Measurements from ENCODE around the gene CERT1. TPM values are rescaled to one million over a fixed set of nuclear protein-coding genes. Genes with fewer than 3 reads are reported as not detected.
"Not testable (repeated sequence)": the region's sequence is repeated elsewhere in the genome, so short reads cannot be mapped to it uniquely, and the experiment has no call there.

Gene CERT1
- total RNA-seq, 1 donor from 2014 or later: 53.8 TPM

DNA sequence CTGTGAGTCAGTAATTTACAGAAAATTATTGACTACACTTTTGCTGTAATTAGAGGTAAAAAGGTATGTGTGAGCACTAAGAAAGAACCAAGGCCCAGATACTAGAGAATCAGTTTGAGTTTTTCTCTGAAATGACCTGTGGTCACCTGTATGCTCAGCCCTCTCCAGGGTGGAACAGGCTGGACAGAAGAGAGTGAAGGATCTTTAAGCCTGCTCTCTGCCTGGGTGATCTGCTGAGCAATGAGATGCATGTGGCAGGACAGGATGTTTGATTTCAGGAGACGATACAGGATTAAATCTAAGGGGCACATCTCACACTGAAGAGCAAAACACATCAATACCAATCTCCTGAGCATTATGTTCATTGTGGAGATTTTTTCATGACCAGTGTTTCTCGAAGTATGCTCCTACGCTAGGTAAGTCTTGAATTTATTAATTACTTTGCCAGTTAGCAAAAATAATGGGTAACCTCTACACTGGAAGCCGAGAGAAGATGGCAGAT lies 148.9 kb downstream of the CERT1 start:
- DNase-seq (ENCODE audit: low spot score in 2 of 2) (no peak), FAIRE-seq (no peak)

DNA sequence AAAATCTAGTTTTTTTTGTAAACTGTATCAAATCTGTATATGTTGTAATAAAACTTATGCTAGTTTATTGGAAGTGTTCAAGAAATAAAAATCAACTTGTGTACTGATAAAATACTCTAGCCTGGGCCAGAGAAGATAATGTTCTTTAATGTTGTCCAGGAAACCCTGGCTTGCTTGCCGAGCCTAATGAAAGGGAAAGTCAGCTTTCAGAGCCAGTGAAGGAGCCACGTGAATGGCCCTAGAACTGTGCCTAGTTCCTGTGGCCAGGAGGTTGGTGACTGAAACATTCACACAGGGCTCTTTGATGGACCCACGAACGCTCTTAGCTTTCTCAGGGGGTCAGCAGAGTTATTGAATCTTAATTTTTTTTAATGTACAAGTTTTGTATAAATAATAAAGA lies 150.1 kb downstream of the CERT1 start:
- DNase-seq (ENCODE audit: low spot score in 2 of 2) (no peak), FAIRE-seq (no peak)

DNA sequence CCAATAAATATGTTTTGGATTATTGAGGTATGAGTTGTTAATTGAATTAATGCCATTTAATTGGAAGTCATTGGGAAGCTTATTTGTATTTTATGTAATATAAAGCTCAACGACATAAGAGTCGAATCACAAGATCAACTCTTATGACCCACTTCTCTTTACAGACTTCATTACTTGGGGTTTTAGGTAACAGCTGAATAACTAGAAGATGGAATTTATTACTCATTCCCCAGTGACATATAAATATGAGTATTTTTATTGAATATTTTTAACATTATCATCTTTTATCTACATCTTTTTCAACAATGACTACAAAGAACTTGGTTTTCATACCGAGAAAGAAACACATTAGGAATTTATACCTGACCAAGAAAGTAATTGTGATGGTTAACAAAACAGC lies 153.3 kb downstream of the CERT1 start:
- DNase-seq (ENCODE audit: low spot score in 2 of 2): no peak

DNA sequence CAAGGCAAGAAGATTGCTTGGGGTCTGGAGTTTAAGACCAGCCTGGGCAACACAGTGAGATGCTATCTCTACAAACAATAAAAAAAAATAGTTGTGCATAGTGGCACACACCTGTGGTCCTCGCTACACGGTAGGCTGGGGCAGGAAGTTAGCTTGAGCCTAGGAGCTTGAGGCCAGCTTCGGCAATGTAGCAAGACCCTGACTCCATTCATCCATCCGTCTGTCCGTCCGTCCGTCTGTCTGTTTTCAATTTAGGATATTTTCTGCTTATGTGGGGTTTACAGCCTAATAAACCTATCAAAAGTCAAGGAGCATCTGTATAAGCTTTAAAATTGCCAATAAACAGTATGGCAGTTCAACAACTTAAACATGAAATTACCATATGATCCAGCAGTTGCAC lies 154.7 kb downstream of the CERT1 start:
- no peak for DNase-seq (ENCODE audit: low spot score in 2 of 2)
- FAIRE-seq: no peak

More for the DNA sequence above, 153.3 kb downstream of the CERT1 start:
- no peak for FAIRE-seq

DNA sequence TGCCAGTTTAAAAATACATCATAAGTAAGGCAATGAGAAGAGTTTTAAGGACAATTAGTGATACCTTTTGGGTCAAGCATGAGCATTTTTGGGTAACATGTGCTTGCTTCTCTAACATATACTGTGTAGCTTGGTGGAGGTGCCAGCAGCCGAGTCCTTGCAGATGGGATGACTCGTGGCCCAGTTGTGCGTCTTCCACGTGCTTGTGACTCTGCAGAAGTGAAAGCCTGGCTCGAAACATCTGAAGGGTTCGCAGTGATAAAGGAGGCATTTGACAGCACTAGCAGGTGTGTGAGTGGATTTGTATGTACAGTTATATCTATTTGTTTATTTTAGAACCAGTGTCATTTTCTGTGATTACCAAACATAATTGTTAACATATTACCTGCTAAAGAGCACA lies 156.2 kb downstream of the CERT1 start:
- DNase-seq (ENCODE audit: low spot score in 2 of 2) (no peak), FAIRE-seq (no peak)

DNA sequence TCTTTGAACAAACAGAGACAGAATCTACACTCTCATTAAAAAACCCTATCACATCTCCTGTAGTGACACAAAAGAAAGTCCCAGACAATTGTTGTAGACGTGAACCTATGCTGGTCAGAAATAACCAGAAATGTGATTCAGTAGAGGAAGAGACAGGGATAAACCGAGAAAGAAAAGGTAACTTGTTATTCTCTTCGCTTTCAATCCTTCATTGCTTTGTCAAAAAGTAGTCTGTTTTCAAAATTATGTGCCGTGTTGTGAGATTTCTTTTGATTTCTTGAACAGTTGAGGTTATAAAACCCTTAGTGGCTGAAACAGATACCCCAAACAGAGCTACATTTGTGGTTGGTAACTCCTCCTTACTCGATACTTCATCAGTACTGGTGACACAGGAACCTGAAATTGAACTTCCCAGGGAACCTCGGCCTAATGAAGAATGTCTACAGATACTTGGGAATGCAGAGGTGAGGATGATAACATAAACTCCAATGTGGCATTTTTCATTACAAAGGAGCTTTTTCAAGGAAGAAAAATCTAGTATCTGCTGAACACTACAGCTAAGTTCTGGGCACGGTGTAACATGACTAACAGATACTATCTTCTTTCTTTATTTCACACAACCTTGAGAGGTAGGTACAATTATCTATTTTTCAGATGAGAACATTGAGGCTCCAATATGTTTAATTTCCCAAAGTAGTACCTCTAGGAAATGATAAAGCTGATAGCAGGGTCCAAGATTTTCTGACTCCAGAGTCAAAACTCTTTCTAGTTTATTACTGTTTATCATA lies 160.1 kb downstream of the CERT1 start:
- no peak for FAIRE-seq

DNA sequence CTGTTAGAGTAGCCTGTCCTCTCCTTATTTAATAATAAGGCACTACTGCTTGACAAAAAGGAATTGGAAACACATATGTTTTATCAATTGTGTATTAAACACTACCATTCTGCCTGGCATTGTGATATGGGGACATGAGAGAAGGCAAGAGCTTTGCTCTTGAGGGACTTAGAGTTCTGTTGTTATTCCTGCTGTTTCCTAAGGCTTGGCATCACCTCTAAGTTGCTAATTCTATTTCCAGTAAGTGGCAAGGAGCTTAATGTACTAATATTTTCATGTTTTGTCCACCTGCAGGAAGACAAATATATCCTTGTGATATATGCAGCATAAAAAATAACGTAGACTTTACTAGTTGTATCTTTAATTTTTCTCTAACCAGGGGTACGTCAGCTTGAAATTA lies 161.8 kb downstream of the CERT1 start:
- FAIRE-seq (no peak), DNase-seq (ENCODE audit: low spot score in 2 of 2) (no peak)

More for the DNA sequence above, 160.1 kb downstream of the CERT1 start:
- DNase-seq (ENCODE audit: low spot score in 2 of 2): no peak

DNA sequence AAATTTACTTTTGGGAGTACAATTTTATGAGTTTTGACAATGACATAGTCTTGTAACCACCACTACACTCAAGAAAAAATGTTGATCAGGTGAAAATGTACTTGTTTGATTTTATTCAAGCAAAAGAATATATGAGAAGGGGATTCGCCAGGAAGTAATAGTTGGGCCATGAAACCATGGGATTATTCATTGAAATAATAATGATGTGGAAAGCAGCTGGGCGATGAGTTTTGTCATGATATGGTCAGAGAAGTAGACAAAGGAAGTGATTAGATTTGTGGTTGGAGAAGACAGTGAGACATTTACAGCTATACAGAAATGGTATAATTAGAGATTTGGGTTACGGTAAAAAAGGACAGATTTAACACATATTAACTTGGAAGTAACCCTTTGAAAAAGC lies 163.2 kb downstream of the CERT1 start:
- DNase-seq (ENCODE audit: low spot score in 2 of 2) (no peak), FAIRE-seq (no peak)

DNA sequence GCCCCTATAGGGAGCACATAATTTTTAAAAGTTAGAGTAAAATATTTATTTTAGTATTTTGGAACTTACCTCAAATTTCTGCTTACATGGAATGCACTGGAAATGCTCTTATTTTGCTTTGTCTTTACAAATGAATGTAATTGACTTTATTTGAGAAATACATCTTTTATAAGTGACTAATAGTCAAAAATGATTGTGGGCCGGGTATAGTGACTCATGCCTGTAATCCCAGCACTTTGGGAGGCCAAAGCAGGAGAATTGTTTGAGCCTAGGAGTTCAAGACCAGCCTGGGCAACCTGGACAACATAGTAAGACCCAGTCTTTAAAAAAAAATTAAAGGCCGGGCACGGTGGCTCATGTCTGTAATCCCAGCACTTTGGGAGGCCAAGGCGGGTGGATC lies 168.6 kb downstream of the CERT1 start:
- DNase-seq (ENCODE audit: low spot score in 2 of 2) (no peak), FAIRE-seq (no peak)

DNA sequence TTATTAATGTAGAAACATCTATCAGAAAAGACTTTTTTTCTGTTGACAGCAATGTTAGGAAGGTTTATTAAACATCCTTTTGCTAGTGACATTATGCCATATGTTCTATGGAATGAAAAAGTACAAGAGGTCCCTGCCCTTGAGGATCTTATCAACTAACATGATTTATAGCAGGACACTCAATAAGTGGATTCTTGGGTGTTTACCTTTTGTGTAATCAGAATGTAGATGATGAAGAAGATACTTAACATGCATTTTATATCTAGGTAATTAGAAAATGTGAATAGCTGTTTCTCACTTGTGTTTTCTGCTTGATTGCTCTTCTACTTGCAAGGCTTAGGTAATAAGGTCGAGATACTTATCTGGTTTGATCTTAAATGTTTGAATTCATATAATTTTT lies 169.5 kb downstream of the CERT1 start:
- DNase-seq (ENCODE audit: low spot score in 2 of 2) (no peak), FAIRE-seq (no peak)

DNA sequence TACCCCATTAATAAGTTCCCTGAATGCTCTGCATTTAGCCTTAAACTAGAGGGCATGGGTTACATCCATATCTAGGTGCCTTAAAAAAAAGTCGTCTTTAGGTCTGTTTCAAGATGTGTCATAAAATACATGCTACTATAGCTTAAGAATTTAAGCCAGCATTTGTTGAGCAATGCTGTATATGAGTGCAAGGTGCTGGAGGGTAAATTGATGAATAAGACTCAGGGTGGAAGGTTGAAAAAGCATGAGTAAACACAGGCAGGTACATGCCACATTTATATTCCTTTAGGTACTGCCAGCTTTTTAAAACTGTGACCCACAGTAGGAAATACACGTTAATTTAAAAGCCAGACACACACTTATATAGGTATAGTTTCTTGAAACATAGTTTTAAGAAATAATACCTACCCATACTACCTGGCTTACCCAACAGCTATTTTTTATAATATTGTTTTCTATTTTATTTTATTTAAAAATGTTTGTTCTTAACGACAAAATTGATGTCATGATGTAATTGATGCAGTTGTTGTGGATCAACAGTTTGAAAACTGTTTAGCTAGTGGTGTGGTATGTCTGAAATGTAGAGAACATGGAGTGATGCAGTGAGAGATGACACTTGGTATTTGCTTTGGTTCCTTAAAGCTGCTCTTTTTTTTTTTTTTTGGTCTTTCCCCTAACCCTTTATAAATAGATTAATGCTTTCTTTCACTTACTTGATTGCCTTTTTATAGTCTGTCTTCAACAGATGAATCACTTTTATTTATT lies 170.5 kb downstream of the CERT1 start:
- FAIRE-seq (no peak), DNase-seq (ENCODE audit: low spot score in 2 of 2) (no peak)

DNA sequence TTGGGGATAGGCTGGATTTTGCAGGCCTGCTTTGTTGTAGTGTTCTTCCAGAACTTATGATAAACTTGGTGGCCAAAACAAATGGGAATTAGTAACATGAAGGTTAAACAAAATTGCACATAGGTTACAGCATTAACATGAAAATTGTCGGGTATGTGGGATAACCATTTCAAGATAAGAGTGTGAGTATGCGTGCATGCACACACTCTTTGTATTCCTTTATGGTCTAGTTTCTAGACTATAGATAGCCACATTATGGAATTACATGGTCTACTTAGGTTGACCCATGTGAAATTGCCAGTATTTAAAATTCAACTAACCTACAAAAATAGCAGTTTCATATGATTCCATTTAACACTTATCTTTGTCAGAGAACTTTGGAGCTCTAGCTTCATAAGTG lies 173.0 kb downstream of the CERT1 start:
- no peak for FAIRE-seq
- DNase-seq (ENCODE audit: low spot score in 2 of 2): no peak

DNA sequence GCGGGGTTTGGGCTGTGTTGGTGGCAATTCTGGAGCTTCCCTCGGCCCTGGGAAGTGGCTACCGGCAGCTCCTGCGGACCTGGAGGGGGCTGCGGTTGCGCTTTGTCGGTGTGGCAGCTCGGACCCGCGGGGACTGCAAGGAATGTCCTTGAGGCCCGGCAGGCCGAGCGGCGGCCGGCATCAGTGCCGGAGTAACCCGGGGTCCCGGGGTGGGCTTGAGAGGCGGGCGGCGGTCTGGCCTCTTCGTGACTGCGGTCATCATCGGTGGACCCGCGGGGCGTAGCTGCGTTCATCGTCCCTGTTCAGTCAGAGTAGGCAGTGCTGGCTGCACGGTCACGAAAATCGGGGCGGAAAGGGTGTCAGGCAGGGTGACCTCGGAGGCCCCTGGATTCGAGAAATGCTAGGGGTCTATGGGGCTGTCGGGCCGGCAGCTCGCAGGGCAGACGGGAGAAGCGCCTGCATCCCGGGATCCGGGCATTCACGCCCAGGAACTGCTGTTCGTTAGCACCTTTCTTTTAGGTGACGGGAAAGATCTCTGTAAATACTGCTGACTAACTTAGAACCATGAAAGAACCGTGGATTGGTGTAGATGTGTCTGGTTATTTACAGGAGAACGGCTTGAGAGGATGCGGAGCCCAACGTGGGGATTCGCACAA lies 173.9 kb downstream of the CERT1 start:
- no peak for FAIRE-seq
- DNase-seq (ENCODE audit: low spot score in 2 of 2): no peak

DNA sequence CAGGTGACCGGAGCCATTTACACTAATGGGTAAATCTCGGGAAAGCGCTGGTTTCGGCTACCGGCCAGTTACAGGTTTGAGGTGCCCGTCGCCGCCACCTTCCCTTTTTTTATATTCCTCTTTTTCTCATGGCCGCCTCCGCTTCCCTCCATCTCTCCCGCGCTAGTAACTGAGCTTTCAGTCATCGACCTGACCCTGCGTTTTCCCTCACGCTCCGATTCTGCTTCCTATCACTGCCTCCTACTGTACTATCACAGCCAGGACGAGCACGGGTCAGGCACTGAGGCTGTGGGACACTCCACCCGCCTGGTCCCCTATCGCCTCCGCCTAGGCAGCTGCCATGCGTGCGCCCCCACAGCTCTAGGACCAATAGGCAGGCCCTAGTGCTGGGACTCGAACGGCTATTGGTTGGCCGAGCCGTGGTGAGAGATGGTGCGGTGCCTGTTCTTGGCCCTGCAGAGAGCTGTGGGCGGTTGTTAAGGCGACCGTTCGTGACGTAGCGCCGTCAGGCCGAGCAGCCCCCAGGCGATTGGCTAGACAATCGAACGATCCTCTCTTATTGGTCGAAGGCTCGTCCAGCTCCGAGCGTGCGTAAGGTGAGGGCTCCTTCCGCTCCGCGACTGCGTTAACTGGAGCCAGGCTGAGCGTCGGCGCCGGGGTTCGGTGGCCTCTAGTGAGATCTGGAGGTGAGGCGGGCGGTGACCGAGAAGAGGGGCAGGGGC lies 174.7 kb downstream of the CERT1 start, which contains the start of gene HMGCR:
Gene HMGCR, plus strand, starts transcription at position 606 of the 722 bp plus-strand sequence. CDS start 5,386 bp downstream, outside the sequence.
- FAIRE-seq: peak; percentile 92

DNA sequence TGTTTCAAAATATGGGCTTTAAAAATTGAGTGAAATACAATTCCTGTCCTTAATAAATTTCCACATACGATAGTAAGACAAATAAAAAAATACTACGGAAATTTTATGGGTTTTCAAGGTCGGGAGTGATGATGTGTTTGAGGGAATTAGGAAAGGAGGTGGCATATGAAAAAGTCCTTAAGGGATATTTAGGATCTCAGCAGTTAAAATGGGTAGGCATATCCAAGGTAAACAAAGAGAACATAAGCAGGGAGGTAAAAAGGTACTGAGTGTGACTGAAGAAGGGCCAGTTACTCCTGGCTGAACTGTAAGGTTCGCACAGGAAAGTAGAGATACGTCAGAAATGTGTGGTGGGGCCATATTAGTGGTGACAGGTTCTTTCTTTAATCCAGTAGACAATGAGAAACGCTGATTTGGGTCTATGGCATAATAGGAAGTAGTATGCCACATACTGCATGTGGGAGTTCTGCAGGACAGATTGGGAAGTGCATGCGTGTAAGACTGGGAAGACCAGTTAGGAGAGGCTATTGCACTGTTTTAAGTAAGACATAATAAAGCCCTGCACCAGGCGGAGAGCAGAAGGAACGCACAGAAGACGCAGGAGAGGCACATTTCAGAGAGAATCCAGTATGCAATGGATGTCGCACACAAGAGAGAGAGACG lies 175.3 kb downstream of the CERT1 start:
- FAIRE-seq: no peak

More for the DNA sequence above, 174.7 kb downstream of the CERT1 start, which contains the start of gene HMGCR:
- DNase-seq (ENCODE audit: low spot score in 2 of 2): peak; percentile 89

DNA sequence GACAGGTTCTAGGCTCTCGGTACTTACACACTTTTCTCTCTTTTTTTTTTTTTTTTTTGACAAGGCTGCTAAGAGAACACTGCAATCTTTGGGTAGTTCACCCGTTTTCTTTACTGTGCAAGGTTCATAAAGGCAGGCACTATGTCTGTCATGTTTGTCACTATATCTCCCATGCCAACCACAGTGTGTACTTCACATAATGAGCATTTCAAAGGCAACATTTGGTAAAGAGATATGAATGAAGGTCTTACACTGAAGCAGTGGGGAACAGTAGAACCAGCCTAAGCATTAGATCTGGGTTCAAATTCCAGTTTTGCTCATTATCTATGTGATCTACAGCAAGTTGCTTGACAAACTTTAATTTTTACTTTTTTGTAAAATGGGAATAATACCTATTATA lies 175.9 kb downstream of the CERT1 start:
- FAIRE-seq: no peak
- no peak for DNase-seq (ENCODE audit: low spot score in 2 of 2)

More for the DNA sequence above, 175.3 kb downstream of the CERT1 start:
- DNase-seq (ENCODE audit: low spot score in 2 of 2): peak; percentile 27 to 29

DNA sequence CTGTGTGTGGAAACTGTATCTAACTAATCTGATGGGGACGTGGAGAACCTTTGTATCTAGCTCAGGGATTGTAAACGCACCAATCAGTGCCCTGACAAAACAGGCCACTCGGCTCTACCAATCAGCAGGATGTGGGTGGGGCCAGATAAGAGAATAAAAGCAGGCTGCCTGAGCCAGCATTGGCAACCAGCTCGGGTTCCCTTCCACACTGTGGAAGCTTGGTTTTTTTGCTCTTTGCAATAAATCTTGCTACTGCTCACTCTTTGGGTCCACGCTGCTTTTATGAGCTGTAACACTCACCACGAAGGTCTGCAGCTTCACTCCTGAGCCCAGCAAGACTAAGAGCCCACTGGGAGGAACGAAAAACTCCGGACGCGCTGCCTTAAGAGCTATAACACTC lies 177.0 kb downstream of the CERT1 start:
- FAIRE-seq; DNase-seq (ENCODE audit: low spot score in 2 of 2): not testable (repeated sequence)

DNA sequence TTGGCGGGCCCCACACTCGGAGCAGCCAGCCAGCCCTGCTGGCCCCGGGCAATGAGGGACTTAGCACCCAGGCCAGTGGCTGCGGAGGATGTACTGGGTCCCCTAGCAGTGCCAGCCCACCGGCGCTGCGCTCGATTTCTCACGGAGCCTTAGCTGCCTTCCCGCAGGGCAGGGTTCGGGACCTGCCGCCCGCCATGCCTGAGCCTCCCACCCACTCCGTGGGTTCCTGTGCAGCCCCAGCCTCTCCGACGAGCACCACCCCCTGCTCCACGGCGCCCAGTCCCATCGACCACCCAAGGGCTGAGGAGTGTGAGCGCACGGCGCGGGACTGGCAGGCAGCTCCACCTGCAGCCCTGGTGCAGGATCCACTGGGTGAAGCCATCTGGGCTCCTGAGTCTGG lies 177.7 kb downstream of the CERT1 start:
- not testable (repeated sequence) for DNase-seq (ENCODE audit: low spot score in 2 of 2); FAIRE-seq
